H1 (cell line): ENCODE measurements around the gene NAT8L.

ENCODE experiments used
- BRCA1 ChIP-seq: IDR thresholded peaks from 2 replicates; pipeline ENCODE4 v1.6.1; 2012; ENCODE audit warnings: low read depth, low read length, improper control_type of control experiment
- CEBPB ChIP-seq: IDR thresholded peaks from 2 replicates; pipeline ENCODE4 v1.6.1; 2012; ENCODE audit warnings: low read depth, low read length
- CTCF ChIP-seq, 3 experiments: IDR thresholded peaks; 1 replicate in 2 of 3; 2 replicates in 1 of 3; pipeline versions ENCODE4 v1.5.1 to v1.6.1; 2011; ENCODE audit warnings: low read length in 3 of 3, mild to moderate bottlenecking in 3 of 3, inconsistent platforms in 2 of 3, low read depth in 1 of 3, moderate library complexity in 1 of 3; ENCODE audit not compliant: insufficient read depth in 1 of 3; ENCODE audit errors: control extremely low read depth in 1 of 3
- EGR1 ChIP-seq: IDR thresholded peaks from 2 replicates; pipeline ENCODE4 v1.6.1; 2011; ENCODE audit warnings: low read depth, low read length, borderline replicate concordance
- EZH2 ChIP-seq: fragments of 200-600 bp; sonication (generic); IDR thresholded peaks from 2 replicates; pipeline ENCODE4 v1.7.1; 2012; ENCODE audit warnings: low read depth, mild to moderate bottlenecking, moderate library complexity, low read length, inconsistent platforms; ENCODE audit not compliant: severe bottlenecking
- HDAC6 ChIP-seq: IDR thresholded peaks from one replicate; pipeline ENCODE4 v1.7.1; 2012; ENCODE audit warnings: low read depth, mild to moderate bottlenecking, inconsistent platforms, low read length, moderate library complexity
- KDM4A ChIP-seq: IDR thresholded peaks from one replicate; pipeline ENCODE4 v1.7.1; 2012; ENCODE audit warnings: low read depth, mild to moderate bottlenecking, moderate library complexity, low read length, inconsistent platforms; ENCODE audit not compliant: severe bottlenecking
- MAX ChIP-seq: IDR thresholded peaks from 2 replicates; pipeline ENCODE4 v1.6.1; 2012; ENCODE audit warnings: inconsistent platforms
- PHF8 ChIP-seq: fragments of 200-600 bp; sonication (generic); conservative IDR thresholded peaks from 2 replicates; pipeline ENCODE4 v1.7.1; 2012; ENCODE audit warnings: low read depth, mild to moderate bottlenecking, inconsistent platforms, low read length, moderate library complexity
- POLR2A ChIP-seq, 2 experiments: IDR thresholded peaks; 1 replicate in 1 of 2; 2 replicates in 1 of 2; pipeline ENCODE4 v1.6.1; 2011; ENCODE audit warnings: low read depth in 2 of 2, low read length in 2 of 2, mild to moderate bottlenecking in 2 of 2; ENCODE audit errors: control extremely low read depth in 1 of 2
- POLR2AphosphoS5 ChIP-seq: IDR thresholded peaks from 2 replicates; pipeline ENCODE4 v1.6.1; 2011; ENCODE audit warnings: low read depth, low read length
- TAF1 ChIP-seq: IDR thresholded peaks from 2 replicates; pipeline ENCODE4 v1.6.1; 2011; ENCODE audit warnings: mild to moderate bottlenecking, low read depth, low read length
- USF2 ChIP-seq: IDR thresholded peaks from 2 replicates; pipeline ENCODE4 v1.6.1; 2011; ENCODE audit warnings: low read length, improper control_type of control experiment
- YY1 ChIP-seq: IDR thresholded peaks from 2 replicates; pipeline ENCODE4 v1.6.1; 2011; ENCODE audit warnings: low read depth, mild to moderate bottlenecking, low read length

DNA sequence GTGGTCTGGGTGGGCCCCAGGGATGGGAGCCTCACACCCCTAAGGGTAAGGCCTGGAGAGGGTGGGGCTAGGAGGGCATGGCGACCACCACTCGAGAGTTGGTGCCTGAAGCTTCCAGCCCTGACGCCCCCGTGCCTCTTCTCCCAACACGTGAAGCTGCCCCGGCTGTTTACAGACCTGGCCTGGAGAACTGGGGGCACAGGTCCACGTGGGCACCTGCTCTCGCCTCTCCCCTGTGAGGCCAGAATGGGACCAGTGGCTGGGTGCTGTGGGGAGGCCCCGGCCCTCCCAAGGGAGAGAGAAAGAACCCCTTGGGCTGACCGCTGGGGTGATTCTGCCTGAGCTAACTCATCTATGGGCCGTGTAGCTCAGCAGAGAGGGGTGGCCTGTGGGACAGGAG lies 15.5 kb downstream of the NAT8L start:
- TF ChIP-seq CTCF (IDR thresholded peaks at IDR 0.05; ENCODE audit: control extremely low read depth in 1 of 3, insufficient read depth in 1 of 3, low read depth in 1 of 3, low read length in 3 of 3) (no peak), YY1 (no peak), EGR1 (no peak), POLR2A (IDR thresholded peaks at IDR 0.05; ENCODE audit: control extremely low read depth in 1 of 2, low read depth in 2 of 2, low read length in 2 of 2) (no peak), PHF8 (no peak), USF2 (no peak), EZH2 (no peak), HDAC6 (no peak), POLR2AphosphoS5 (no peak), CEBPB (no peak), TAF1 (no peak), MAX (no peak), KDM4A (no peak), BRCA1 (no peak)
